ENCODE data around the gene BAD.

DNA sequence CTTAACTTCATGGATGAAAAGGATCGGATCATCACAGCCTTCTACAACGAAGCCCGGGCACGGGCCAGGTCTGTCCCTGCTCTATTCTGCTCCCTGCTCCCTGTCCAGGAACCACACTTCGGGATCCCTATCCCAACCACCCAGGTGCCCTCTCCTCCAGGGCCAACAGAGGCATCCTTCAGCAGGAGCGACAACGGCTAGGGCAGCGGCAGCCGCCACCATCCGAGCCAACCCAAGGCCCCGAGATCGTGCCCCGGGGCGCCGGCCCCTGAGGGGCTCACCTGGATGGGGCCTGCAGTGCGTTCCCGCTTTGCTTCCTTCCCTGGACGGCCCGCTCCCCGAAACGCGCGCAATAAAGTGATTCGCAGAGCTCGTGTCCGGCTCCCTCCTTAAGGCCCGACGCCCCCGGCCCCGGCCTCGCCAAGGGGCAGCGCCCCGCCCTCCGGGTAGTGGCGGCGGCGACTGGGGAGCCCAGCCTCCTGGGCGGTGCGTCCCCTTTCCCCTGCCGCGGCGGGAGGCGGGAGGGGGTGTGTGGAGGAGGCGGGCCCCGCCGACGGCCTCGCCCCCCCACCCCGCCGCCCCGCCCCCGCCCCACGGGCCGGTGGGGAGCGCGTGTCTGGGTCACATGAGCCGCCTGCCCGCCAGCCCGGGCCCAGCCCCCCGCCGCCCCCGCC lies 50.4 kb downstream of the BAD start, which contains the start of gene VEGFB:
- no peak for TF ChIP-seq CTCF (conservative IDR thresholded peaks at IDR 0.05; ENCODE audit: low read depth, low read length)
- TF ChIP-seq EZH2 (IDR thresholded peaks at IDR 0.05; ENCODE audit: borderline replicate concordance, low read depth, low read length, poor library complexity, severe bottlenecking): no peak
